ELR (cell line): ENCODE measurements around the gene FAM131B.

ENCODE experiments used
- DNase-seq: peaks from one replicate; pipeline ENCODE4 v3.0.0-alpha.2; 2015; ENCODE audit warnings: low read depth

The FAM131B gene

DNA sequence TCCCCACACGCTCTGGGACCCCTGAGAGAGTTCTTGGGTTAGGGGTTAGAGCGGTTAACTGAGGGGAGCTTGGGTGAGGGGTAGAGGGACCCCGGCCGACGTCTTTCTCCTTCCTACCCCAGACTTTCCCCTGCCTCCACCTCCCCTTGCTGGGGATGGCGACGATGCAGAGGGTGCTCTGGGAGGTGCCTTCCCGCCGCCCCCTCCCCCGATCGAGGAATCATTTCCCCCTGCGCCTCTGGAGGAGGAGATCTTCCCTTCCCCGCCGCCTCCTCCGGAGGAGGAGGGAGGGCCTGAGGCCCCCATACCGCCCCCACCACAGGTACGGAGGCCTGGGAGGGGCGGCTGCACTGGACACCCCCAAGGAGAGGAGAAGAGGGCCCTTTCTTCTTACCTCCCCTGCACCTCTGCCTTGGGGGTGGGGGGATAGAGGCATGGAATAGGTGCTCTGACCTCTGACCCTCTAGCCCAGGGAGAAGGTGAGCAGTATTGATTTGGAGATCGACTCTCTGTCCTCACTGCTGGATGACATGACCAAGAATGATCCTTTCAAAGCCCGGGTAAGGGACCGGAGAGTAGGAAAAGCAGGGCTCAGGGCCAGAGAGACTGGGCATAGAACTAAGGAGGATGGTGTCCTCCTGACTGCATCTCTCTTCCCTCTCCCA lies 19.7 kb upstream of the FAM131B start:
- no peak for DNase-seq

DNA sequence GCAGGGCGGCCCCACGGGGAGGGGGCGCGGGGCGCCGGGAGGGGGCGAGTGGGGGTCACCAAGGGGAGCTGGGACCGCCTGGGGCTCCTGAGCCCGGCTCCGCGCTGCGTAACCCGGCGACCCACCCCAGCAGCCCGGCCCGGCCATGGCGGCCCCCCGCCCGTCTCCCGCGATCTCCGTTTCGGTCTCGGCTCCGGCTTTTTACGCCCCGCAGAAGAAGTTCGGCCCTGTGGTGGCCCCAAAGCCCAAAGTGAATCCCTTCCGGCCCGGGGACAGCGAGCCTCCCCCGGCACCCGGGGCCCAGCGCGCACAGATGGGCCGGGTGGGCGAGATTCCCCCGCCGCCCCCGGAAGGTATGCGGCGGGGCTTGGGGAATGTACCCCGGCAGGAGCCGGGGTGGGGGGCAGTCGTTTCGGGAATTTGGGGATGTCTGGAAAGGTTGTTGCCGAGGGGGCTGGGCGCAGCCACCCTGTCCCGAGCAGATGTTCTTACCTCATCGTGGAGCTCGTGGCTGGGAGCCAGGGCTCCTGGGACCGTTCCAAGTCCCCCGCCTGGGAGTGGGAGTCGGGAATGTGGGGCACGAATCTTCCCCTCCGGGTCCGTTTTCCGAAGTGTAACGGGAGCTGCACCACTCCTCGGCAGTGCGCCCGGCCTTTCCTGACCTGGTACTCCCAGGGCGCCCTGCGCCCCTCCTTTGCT lies 19.1 kb upstream of the FAM131B start:
- peak; percentile 53 for DNase-seq

DNA sequence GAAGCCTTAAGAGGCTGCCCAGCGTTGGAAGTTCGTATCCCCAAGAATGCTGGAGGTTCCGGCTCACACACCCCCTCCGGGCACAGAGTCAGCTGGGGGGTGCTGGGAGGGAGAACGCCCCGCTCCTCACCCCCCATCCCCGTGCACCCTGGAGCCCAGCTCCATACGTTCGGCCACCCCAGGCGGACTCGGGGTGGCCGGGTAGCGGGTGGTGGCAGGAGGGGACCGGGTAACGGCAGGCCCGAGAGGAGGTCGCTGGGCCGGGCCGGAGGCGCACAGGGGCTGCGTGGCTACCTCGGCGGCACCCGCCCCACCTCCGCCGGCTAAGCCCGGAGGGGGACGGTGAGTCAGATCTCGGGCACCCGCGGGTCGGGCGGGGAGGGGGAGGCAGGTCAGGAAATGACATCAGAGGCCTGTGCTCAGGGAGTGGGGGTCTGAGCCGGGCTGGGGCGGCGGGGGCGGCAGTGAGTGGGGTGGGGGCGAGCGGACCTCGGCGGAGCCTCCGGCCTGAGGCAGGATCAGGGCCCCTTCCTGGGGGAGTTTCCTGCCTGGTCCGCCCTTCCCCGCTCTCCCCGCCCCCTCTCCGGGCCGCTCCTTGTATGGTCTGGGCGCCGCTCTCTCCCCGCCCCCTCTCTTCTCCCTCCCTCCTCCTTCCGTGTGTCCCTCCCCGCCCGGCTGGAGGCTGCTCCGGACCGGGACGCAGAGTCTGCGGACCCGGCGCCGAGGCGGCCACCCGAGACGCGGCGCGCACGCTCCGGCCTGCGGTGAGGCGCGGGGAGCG lies 18.3 kb upstream of the FAM131B start, which contains the start of gene ZYX:
Gene ZYX, plus strand, starts transcription at position 700 of the 781 bp plus-strand sequence. CDS start 227 bp downstream, outside the sequence.
- DNase-seq, result peak; percentile 93

DNA sequence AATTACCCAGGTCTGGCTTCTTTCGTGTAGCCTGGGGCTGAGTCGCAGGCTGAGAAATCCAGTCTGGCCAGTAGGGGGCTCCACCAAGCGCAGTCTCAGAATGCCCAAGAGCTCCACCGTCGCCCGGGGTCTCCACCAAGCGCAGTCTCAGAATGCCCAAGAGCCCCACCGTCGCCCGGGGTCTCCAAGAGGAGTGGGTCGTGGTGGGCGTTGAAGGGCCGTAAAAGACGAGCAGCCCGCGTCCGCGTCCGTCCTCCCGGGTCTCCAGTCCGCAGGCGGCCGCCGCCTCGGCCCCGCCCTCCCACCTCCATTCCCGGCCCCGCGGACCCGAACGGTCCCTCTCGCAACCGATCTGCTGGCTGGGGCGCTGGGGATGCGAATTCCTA lies 17.7 kb upstream of the FAM131B start:
- DNase-seq, result peak; percentile 78

DNA sequence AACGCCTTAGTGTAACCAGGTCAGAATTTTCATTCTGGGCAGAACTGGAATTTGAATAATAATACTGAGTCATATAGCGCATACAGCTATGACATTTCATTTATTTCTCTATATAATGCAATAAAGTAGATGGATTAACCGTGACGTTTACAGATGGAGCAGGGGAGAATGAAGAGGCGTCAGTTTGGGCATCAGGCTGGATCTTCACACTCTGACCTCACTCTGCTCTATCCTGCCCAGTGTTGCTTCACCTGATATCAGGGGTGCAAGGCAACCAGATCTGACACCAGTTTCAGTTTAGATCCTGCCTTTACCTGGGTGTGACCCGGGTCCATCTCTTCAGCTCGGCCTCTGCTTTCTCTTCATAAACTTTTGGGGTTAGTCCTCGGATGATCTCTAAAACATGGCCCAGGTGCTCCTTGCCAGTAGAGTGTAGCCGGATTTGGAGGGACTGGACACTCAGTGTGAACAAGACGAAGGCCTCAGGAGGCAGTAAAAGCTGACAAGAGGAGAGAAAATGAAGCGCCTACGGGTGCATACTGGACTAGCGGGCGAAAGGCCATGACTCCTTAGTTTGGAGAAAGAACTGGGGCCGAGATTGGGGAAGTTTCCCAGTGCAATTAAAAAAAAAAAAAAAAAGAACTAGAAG lies 17.2 kb upstream of the FAM131B start:
- DNase-seq, result no peak

DNA sequence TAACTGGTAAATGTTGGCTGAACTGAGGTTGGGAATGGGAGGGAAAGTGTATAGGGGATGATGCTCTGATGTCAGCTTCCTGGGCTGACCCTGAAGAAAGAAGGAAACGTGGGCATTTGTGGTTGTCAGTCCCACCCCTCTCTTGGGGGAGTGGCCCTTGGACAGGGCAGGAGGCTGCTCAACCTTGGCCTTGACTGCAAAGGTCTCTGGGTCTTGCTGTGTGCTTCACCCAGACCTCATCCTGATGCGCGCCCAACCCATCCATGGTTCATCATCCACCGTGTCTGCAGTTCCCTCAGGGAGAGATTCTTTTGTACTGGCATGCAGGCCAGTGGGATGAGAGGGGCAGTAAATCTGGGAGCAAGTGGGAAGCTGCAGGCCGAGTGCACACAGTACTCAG lies 13.9 kb upstream of the FAM131B start:
- no peak for DNase-seq

DNA sequence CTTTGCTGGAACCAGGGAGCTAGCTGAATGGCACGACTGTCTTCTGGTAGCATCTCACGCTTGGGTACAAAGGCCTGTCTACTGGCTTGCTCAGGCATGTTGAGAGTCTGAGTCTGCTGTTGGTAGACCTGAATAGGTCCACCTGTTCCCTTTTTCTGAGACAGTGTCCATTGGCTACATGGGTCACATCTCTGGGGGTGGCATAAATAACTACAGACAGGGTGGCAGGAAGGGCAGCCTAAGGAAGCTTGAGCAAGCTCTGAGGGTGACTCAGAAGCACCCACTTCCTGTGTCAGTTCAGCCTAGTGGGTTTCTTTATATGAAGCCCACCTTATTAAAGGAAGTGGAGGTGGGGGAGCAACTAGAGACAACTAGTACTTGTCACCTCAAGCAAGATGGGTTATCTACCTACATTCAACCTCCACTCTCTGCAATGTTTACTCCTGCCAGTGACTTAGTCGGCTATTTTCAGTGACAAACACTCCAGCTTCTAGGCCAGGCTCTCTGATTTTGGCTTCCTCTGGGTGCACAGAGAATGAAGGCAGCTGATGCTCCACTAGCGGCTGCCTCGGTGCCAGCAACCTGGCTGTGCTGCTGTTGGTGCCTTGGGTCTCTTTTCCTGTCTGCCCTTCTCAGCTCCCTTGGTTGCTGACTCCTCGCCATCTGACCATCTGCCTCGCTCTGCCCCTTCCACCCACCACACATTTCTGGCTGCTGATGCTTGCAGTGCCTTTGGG lies 13.0 kb upstream of the FAM131B start:
- DNase-seq, result peak; percentile 50

DNA sequence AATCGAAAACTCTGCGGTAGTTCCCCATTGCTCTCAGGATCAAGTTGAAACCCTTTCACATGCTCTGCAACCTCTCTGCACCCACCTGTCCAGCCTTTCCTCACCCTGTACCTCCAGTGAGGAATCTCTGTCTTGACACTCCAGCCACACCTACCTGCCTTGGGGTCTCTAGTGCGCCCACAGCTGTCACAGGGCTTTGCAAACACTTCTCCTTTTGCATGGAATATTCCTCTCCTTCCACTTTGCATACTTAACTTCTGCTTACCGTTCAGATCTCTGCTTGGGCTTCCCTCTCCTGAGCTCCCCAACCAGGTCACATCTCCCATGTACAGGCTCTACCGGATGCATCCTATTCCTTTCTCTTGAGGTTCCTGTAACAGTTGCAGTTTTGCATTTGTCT lies 12.0 kb upstream of the FAM131B start:
- no peak for DNase-seq

DNA sequence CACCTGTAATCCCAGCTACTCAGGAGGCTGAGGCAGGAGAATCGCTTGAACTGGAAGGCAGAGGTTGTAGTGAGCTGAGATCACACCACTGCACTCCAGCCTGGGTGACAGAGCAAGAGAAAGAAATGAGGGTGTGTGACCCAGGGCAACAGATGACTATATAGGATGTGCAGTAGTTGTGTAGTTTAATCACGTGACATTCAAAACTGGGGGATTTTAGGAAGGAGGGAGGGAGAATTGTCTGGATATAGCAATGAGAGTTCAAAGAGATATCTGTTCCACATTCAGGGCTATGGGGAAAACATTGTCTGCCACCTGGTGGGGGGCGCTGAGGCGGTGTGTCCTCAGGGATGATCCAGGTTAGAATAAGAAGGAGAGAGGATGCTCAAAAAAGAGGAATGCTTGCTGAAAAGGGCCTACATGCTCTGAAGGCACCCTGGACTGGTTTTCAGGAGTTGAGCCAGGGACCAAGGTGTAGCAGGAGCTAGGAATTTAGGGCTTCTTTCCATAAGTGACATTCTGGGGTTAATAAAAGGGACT lies 10.8 kb upstream of the FAM131B start:
- DNase-seq, result no peak

DNA sequence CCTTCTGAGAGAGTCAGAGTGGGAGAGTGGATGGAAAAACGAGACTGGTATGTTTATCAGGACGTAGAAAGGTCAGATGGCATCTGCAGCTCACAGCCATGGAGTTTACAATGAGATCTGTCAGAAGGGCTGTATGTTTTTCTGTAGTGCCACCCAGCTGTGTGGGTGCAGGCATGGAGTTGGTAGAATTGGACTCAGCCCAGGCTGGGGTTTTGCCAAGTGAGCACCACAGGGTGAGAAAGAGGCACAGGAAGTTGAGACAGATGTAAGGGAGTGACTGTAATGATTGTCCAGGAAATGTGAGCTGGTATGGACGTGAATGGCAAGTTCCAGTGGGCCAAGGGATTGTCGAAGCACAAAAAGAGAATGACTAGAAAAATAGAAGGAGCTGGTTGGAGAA lies 9.6 kb upstream of the FAM131B start:
- DNase-seq, result no peak

DNA sequence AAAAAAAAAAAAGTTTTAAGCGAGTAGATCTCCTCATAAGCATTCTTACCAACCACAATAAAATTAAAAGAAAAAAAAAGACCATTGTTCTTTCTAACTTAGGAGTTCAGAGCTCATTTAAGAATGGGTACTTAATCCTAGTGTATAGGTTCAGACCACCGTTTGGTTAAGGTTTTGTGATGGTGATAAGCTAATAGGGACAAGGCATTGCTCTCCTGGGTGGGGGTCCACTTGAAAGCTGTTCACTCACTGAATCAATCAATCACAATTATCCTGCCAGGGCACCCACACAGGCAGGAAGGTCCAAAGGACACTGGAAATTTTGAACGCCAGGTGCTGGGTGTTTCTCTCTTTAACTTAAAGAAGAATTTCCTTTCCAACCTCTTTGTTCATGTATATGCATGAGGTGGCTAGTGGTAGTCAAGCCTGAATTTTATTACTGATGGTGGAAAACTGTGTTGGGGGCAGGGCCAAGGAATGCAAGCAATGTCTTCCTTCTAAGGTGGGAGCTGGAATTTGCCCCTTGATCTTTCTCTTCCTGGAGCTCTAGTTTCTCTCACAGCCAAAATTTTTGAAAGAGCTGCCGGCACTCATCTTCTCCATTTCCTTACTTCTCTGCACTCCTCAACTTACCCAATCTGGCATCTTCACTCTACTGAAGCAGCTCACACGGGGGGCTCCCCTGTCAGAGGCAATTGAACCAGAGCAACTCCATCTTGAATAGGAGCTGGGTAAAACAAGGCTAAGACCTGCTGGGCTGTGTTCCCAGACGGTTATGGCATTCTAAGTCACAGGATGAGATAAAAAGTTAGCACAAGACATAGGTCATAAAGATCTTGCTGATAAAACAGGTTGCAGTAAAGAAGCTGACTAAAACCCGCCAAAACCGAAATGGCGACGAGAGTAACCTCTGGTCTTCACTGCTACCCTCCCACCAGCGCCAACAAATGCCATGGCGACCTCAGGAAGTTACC lies 7.5 kb upstream of the FAM131B start:
- DNase-seq, result no peak

DNA sequence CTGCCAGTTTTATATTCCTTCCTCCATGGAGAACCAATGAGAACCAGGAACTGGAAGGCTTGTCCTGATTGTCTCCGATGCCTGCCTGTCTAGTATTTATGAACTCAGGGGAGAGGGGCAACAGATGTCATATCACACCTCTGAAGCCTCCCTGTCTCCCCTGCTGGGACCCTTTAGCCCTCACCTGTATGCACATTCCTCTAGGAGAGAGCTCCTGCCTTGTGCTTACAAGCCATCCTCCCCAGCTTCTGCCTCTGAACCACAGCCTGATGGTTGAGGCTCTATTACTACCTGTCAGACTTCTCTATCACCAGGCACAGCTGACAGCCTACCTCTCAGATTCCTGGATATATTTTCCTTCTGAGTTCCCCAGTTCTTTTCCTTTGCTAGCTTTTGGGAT lies 5.9 kb upstream of the FAM131B start:
- DNase-seq, result no peak

DNA sequence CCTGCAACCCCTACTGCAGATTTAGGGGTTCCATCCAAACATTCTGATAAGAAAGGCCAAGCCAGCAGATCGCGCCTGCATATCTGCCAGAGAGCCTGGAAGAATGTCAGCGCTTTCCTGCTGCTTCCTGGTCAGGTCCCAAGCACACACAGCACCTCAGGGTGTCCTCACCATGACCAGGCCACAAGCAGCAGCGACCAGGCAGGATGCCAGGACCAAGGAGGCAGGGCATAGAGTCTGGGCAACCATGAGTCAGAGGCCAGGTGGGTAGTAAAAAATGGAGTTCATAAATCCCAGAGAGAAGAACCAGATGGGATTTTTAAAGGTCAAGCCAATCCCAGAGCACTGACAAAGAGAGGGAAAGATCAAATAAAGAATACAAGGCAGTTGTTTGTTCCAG lies 5.5 kb upstream of the FAM131B start:
- DNase-seq, result peak; percentile 41

DNA sequence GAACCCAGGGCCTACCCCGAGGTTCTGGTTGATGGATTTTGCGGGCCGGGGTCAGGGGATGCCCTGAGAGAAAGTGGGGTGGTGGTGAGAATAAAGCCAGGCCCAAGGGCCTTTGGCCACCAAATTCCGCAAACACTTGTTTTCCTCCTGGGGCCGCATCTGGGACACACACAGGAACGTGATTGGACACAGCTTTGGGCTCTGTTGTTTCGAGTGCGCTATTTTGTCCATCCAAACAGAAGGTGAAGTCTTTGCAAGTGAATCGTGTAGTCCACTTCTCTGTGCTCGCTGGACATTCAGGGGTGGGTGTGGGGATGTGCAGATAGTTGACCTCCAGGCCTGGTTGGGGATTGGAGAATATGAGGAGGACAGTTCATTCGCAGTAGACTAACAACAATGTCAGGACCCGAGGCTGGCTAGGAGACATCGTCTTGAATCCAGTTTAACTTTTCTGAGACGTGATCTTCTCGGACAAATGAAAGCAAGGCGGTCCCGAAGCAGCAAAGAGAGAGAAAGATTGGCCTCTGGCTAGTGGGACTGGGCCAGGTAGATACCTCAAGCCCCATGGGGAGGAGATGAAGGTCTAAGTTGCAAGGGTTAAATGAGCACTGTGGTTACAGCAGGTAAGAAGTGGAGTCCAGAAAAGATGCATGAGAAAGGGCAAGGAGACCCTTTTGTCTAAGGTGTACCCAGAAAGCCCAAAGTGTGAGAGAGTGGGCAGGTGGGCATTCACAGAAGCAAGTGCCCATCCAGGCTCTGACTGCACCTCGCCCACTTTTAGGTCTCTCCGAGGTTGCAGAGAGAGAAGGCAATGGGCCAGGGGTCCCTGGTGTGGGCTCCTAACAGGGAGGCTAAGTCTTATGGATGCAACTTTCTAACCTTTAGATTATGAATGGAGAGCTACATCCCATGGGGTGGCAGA lies 764 bp upstream of the FAM131B start:
- DNase-seq, result no peak

DNA sequence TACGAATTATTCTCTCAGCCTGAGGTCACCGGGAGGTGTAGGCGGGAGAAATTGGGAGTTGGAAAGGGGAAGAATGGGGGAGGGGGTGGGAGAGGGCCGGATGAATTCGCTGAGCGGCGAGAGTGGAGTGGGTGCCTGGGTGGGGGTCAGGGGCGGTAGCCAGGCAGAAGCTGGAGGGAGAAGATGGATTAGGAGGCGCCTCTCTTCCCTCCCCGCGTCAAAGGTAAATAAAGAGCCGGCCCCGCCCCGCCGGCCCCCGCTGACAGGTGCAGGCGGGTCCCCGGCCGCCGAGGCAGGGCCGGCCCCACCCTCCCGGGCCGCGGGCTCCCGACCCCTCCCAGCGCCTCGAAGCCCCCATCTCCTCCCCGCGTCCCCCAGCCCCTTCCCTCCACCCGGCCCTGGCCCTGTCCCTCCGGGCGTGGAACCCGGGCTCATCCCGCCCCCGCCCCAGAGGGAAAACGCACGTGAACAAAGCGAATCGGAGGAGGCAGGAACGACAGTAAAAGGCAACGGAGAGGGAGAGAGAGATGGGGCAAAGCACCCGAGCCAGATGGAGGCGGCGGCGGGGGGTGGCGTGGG lies 872 bp downstream of the FAM131B start:
- no peak for DNase-seq

DNA sequence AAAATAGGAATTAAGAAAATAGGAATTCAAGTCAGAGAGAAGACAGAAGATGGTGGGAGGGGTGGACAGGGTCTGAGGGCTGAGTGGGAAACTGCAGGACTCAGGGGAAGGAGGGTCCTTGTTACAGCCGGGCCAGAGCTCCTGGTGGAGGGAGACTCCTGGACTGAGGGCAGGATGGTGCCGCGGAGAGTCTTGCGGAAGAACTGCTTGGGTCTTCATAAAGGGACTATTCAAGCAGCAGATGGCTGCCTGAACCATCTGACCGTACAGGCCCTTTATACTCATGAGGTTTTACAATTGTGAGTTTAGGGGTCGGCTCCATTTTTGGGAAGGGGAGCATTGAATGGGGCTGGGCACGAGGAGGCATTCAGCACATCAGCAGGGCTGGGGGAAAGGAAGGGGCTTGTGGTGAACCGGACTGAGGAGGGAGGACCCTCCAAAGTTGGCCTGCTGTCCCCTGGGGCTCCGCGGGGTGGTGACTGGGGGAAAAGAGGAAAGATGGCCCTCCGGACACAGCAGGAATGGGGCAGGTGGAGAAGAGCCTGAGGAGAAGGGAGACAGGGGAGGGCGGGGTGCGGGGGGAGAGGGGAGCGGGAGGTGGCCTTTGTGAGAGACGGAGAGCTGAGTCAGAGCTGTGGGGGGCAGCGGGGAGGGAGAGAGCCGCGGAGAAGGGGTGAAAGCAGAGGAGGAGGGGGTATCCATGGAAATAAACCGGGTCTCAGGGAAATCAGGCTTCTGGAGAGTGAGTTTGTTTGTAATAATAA lies 1.5 kb downstream of the FAM131B start:
- no peak for DNase-seq

DNA sequence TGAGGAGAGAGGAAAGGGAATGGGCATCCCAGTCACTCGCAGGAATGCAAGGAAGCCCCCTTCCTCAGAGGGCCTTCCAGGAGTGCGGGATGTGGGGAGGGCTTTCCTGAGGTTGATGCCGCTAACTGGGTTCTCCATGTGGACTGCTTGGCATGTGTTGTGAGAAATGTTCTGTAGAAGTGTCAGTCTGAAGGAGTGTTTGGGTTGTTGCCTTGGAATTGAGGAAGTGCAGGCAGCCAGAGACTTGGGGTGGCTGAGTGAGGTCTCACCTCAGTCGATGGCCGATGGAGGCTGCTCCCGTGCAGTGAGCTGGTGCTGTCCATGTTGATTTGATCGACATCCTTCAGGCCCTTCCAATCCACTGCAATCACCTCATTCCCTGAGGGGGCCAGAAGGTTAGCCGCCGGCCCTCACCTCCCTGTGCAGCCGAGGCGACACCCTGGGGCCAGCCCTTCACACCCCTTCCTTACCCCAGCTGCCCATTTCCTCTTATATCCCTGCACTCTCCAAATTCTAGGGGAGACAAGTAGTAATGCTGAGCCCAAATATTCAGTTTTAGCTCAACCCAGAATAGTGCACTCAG lies 2.7 kb downstream of the FAM131B start:
- DNase-seq, result no peak

DNA sequence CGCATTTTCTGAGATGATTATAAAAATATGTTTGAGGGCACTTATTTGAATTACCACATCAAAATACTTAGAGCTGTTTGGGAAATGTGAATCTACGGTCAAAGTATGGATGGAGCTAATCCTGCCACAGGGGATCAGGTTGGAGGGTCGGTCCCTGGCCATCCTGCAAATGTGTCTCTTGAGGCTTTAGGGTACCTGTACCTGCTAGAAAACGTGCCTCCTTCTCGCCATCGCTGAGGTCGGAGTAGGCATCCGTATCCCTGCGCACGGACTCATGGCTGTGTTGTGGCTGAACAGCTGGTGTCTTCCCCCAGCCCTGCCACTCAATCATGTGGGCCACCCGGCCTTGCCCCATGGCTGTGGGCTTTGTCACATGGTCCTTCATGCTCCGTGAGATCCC lies 3.9 kb downstream of the FAM131B start:
- DNase-seq, result no peak
